Dermis microvascular lymphatic vessel endothelial cell (primary cell): ENCODE data around the gene ERCC4. TPM values are rescaled to one million over a fixed set of nuclear protein-coding genes. Genes with fewer than 3 reads are reported as not detected.
"Not testable (repeated sequence)": the region's sequence is repeated elsewhere in the genome, so short reads cannot be mapped to it uniquely, and the experiment has no call there.

Experiments
- DNase-seq, 2 donors: peaks; one replicate each; pipeline versions ENCODE4 v3.0.0 to v3.0.0-alpha.2; 2010; ENCODE audit warnings: low read depth in 2 of 2
- total RNA-seq: library from RNA; depleted of rRNA; stranded (reverse); fragments of >200 nt; gene quantifications from 2 replicates; pipeline ENCODE4 v1.2.1, GENCODE V29; 2014

The ERCC4 gene
- 5.6 and 5.9 TPM in 2 replicates for total RNA-seq

GRCh38 chr16:13919683-13920509 is at the start of gene ERCC4:
Gene ERCC4, plus strand, starts transcription at chr16:13920154. Its CDS starts 12 bp downstream, at chr16:13920166.
- peak; percentile 91 to 98 for DNase-seq

DNA sequence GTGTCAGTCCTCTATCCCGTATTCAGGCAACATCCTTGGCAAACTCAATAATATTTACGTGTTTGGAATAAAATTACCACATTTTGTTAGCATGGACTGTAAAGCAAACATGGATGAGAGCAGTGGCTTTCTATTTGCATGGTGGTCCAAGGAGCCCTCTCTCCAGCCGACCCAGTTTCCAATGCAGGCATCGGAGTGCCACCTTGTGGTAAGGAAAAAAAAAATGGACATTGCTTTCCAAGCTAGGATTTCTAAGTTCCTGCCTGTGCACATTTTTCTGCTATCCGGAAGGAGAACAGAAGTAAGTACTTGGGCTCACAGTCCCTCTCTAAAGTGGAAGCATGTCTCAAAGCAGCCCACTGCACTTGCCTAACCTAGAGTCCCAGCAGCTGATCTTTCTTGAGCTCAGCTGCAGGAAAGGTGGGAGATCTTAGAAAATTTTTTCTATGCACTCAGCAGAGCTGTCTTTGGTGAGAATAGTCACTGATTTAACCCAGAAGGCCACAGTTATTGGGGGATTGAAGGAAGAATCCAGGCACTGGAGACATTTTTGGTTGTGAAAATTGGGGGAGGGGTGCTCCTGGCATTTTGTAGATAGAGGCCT is 46.0 kb upstream of the ERCC4 start:
- peak in 1 of 2 donors; percentile 31 for DNase-seq

- peak in 1 of 2 donors; percentile 54 for DNase-seq
Measured at GRCh38 chr16:13875614-13876284, 44.2 kb upstream of the ERCC4 start.

DNA sequence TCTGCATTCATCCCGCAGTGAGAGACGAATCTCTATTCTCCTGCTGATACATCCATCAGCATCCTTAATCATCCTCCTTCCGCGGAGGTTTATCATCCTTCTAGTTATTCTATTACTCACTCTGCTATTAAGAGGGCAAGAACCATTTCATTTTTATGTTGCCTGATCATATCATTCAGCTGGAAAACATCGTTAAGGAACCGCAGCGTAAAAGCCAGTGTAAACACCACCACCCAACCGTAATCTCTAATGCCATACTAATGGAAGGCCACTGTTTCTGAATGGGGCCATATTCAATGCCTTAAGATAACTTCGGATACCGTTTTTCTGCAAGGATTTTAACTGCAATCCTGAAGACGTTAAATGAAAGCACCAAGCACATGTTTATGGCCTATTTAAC is 36.7 kb upstream of the ERCC4 start:
- DNase-seq, result no peak

DNA sequence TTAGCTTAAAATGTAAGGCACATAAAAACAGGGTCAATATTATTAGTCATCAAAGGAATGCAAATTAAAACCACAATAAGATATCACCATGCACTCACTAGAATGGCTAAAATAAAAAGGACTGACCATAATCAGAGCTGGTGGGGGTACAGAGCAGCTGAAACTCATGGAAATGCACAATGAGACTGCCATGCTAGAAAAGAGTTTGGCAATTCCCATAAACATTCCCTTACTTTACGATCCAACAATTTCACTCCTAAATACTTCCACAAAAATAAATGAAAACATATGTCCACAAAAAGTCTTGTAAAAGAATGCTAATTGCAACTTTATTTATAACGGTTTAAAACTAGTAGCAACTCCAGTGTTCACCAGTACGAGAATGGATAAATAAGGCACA is 36.1 kb upstream of the ERCC4 start:
- DNase-seq, result no peak

GRCh38 chr16:13885700-13886099 is 34.3 kb upstream of the ERCC4 start:
- no peak for DNase-seq

- DNase-seq, result no peak
Measured at GRCh38 chr16:13886608-13887007, 33.3 kb upstream of the ERCC4 start.

DNA sequence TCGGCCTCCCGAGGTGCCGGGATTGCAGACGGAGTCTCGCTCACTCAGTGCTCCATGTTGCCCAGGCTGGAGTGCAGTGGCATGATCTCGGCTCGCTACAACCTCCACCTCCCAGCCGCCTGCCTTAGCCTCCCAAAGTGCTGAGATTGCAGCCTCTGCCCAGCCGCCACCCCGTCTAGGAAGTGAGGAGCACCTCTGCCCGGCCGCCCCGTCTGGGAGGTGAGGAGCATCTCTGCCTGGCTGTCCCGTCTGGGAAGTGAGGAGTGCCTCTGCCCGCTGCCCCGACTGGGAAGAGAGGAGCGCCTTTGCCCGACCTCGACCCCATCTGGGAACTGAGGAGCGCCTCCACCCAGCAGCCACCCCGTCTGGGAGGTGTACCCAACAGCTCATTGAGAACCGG is 30.6 kb upstream of the ERCC4 start:
- not testable (repeated sequence) for DNase-seq

- no peak for DNase-seq
Measured at GRCh38 chr16:13892301-13892700, 27.7 kb upstream of the ERCC4 start.

DNA sequence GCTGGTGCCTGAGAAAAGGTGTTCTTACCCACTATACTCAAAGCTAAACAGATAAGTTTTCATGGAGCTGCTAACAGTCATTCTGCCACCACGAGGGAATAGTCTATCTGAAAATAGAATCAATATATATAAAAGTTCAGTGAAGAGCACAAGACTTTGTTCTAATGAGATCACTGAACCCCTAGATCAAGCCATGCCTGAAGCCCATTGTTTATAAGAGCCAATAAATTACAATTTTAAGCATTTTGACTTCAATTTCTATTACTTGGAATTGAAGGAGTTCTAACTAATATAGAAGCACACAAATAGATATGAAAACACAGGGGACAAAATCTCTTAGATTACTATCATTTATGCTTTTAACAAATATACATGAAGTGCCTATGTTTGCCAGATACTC is 24.4 kb upstream of the ERCC4 start:
- DNase-seq, result no peak

DNA sequence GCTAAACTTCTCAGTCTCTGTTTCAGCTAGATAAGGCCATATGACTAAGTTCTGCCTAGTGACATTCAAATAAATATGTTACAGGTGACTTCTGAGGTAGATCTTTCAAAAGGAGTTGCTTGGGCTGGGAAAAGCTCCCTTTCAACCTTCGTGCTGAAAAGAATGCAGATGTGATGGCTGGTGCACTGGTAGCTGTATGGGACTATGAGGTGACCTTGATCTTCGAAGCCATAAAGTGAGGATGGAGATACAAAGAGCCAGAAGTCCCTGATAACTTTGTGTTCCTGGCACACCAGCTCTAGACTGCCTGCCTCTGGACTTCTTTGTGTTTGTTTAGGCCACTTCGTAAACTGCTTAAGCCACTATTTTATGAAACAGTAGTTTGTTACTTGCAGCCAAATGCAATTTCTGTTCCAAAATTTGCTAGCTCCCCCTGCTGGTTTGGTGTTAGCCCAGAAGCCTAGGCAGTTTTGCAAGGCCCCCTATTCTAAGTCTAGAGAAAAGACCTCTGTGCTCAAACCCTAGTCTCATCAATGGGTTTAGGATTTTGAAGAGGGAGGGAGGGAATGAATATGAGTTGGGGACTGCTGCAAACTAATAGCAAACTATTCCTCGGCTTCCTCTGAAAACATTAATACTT is 23.3 kb upstream of the ERCC4 start:
- no peak for DNase-seq

- DNase-seq, result no peak
Measured at GRCh38 chr16:13897806-13898205, 22.1 kb upstream of the ERCC4 start.

DNA sequence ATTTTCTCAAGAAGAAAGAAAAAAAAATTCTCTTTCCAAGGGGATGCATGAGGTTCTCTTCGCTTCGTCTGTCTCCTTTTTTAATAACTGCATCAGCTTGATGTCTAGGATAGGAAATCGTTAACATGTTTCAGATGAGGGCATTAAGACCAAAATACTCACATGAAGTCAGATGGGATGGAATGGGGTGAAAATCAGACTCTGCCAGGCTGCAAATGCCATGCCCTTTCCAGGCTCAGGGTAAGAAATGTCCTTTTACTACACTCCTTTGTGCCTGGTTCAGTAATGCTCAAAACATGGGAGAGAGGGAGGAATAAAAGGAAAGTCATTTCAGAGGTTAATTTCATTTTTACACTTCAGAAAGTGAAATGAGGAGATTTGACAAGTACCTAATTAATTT is 21.7 kb upstream of the ERCC4 start:
- no peak for DNase-seq

- DNase-seq, result no peak
Measured at GRCh38 chr16:13902052-13902451, 17.9 kb upstream of the ERCC4 start.

GRCh38 chr16:13902677-13903076 is 17.3 kb upstream of the ERCC4 start:
- peak in 1 of 2 donors; percentile 55 for DNase-seq

- DNase-seq, result no peak
Measured at GRCh38 chr16:13904179-13904691, 15.7 kb upstream of the ERCC4 start.

- peak in 1 of 2 donors; percentile 31 for DNase-seq
Measured at GRCh38 chr16:13904822-13905221, 15.1 kb upstream of the ERCC4 start.

DNA sequence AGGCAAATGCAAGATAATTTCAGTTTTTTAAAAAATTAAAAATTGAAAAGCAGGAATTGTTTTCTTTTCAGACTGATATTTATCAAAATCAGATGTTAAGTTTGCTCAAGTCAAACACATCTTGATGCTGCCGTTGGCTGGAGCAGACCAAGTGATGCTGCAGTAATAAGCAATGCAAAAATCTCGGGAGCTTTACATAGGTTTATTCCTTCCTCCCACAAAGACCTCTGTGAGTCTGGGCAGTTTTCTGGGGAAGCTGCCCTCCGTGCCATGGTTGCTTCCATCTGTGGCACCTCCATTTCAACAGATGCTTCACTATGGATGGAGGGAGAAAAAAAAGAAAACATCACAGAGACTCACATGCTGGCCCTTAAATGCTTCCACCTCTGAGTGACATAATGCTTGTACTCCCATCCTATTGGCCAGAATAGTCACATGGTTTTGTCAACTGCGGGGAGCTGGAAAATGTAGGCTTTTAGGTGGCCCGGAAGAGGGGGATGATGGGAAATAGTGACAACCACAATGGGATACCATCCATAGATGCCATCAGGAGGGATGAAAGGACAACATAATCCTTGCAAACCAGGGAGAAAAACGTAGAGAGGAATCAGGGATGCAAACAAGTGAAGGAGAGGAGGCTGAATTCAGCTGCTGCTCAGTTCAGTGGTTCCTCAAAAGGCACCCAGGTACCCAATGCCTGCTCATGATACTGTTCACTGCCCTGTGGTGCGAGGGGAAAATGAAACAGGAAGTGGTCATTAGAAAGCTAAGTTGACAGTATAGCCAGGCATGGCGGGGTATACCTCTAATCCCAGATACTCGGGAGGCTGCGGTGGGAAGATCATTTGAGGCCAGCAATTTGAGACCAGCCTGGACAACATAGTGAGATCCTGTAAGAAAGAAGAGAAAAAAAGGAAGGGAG is 13.5 kb upstream of the ERCC4 start:
- DNase-seq, result no peak

DNA sequence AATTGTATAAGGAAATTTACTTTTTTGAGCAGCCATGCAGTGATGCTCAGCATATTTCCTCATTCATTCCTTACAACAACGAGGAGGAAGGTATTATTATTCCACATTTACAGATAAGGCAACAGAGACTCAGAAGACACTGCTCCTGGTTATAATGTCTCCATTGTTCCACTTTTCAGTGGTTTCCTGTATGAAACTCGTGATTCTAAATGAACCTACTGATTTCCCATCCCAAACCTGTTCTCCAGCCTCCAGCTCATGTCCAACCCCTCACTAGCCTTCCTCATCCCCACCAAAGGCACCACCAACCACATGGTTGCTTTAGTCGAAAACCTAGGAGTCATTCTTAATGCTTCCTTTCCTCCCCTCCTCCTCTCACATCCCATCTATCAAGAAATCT is 12.5 kb upstream of the ERCC4 start:
- DNase-seq, result no peak

DNA sequence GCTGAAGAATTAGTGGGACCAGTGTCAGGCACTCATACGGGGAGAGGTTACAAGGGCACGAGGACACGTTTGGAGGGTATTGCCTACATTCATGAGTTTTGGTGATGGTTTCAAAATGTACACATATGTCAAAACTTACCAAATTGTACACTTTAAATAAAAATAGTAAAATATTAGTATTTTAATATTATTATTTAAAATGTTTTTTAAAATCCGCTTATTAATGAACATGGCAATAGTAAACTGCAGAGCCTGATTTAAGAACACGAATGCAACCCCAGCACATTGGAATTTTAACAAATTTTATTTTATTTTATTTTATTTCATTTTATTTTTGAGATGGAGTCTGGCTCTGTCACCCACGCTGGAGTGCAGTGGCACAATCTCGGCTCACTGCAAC is 10.9 kb upstream of the ERCC4 start:
- no peak for DNase-seq

DNA sequence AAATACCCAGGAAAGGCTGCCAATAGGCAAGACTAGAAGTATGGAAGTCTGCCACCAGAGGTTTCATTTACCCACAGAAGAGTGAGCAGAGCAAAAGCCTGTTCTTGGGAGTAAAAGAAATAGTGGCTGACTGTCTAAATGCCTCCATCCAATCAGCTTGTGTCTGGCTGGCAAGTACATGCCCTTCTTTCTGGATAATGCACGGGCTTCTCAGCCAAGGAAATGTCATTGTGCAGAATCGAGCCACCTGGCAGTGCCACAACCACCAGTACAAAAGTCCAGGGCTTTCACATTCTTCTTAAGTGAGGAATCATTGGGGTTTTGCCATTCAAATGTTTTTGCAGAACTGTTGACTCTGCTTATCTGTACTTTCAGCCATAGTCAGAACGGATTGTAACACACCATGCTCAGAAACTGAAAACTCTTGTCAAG is 10.1 kb upstream of the ERCC4 start:
- no peak for DNase-seq
